Stromal cell of bone marrow (primary cell): Measurements from ENCODE around the gene ANAPC13.

Source experiments
- DNase-seq: peaks from one replicate; pipeline ENCODE4 v3.0.0-alpha.2; 2012; ENCODE audit warnings: low read depth

Gene ANAPC13, protein sequence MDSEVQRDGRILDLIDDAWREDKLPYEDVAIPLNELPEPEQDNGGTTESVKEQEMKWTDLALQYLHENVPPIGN

DNA sequence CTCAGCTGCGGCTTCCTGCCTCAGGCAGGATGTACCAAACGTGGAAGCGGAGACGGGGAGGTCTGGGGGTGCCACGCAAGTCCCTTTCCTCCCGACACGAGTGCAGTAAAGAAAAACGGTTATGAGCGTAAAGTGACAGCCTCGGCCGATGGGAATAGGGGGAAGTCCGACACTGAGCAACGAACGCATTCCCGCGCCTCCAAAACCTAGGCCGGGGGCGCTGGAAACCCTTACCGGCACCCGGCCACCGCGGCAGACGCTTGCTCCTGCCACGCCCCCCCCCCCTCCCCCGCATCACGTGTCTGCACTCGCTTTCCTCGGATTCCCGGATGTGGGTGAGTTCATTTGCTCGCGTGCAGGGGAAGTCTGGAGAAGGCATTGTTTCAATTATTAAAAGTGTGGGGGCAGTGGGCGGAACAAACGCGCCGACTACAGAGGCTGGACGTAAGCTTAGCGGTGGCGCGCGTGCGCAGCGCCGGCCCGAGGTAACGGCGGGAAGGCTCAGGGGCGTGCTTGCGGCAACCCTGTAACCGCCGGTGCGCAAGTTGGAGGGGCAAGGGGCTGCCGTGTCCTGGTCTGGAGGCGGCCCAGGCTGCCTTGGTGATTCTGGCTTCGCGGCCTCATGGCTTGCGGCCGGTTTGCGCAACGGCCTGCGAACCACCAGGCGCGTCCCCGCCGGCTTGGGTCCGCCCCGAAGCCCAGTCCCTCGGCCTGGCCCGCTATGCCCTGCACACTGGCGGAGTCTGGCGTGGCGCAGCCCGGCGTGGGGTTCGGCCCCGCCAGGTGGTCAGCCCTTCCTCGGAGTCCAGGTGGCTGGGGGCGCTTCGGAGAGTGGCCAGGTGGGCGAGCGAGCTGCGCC lies at the start of gene ANAPC13, which contains the start of gene CEP63:
Gene ANAPC13, minus strand, starts transcription at position 268 of the 859 bp plus-strand sequence. CDS start 3,081 bp downstream, outside the sequence.
Gene CEP63, plus strand, starts transcription at position 340 of the 859 bp plus-strand sequence. CDS start 9,264 bp downstream, outside the sequence.
- peak; percentile 98 for DNase-seq

DNA sequence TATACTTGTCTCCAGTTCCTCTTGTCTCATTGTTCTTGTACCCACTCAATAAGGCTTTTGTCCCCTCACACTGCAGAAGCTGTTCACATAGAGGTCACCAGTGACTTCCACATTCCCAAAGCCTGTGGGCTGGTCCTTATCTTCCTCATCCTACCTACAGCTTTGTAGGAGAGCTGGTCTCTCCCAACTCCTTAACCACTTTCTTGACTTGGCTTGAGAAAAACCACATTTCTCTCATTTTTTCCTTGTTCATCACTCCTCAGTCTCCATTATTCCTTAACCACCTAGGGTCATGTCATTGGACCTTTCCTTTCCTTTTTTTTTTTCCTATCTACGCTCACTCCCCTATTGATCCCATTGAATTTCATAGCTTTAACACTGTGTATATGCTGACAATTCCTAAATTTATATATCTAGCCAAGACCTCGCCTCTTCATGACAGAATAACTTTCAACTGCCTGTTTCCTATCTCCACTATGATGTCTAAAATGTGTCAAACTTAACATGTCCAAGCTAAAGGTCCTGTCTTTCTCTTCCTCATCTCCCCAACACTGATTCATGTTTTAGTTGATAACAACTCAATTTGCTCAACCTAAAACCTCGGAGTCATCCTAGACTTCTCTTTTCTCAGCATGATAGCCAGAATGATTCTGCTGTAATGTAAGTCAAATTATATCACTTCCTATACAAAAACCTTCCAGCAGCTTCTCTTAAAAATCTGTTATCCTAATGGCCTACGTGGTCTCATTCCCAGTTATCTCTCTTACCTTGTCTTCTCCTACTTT lies 49.6 kb upstream of the ANAPC13 start:
- no peak for DNase-seq

DNA sequence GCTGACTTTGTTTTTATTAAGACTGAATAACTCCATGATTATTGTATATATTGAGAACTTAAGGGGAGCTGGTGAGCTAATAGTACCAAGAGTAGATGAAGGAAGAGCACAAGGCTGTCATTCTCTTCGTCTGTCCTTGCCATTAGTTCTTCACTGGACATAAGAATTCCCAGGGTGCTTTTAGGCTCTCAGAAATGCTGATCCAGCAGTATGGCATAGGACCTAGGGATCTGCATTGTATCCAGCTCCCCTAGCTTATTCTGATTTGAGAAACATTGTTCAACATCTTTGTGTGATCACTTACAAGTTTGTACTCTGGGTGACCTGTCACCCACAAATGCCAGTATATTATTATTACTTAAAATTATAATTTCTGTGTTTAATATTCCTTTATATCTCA lies 47.7 kb upstream of the ANAPC13 start:
- DNase-seq = no peak

DNA sequence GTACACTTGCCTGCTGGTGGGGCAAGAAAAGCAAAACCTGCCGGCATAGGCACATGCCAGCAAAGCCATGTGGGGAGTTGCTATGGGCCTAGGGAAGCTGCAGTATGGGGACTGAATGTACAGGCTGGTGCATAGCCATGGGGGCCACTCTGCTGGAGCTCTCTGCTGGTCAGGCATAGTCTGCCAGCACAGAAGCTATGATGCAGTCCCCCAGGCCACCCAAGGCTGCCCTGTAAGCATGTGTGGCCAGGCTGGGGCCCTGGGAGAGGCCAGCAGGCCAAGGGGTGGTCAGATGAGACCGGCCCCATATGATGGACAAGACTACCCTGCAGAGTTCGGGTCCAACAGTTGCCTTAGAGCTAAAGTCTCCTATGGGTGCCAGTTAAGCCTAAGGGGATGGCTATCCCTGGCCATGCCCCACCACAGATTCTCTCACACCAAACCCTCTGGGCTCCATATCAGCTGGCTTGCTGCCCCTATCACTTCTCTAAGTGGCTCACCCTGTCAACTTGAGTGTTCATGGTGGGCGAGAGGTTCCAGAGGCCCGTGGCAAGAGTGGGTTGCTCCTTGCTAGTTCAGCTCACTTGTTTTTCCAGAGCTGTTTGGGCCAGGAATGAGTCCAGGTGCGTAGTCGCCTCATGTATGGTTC lies 41.9 kb upstream of the ANAPC13 start:
- DNase-seq = no peak

DNA sequence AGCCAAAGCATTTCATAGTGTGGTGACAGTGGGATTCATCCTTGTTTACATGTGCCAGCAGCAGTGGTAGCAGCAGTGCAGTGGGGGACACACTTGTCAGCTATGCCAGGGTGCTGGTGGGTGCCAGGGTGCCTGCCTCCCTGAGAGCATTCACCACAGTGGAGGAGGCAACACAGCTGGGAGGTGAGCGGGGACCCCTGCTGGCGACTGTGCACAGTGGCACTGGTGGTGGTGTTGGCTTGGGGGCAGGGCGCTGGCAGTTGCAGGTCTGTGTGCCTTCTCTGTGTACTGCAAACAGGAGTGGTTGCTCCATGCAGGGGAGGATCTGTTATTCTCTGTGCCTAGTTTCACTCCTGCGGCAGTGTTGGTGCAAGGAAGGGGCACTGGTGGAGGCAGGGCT lies 41.3 kb upstream of the ANAPC13 start:
- DNase-seq = no peak

DNA sequence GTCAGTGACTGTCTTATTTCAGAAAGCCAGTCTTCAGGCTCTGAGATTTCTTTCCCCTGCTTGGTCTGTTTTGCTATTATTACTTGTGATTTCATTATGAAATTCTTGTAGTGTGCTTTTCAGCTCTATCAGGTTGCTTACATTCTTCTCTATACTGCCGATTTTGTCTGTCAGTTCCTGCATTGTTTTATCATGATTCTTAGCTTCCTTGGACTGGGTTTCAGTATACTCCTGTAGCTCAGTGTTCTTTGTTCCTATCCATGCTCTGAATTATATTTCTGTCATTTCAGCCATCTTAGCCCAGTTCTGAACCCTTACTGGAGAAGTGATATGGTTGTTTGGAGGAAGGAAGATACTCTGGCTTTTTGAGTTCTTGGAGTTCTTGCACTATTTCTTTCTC lies 40.5 kb upstream of the ANAPC13 start:
- DNase-seq = no peak

DNA sequence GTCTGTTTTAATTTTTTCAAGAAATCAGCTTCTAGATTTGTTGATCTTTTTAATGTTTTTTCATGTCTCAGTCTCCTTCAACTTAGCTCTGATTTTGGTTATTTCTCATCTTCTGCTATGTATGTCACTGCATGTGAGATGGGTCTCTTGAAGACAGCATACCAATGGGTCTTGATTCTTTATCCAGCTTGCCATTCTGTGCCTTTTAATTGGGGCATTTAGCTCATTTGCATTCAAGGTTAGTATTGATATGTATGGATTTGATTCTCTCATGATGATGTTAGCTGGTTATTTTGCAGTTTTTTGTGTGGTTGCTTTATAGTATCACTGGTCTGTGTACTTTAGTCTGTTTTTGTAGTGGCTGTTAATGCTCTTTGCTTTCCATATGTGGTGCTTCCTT lies 39.5 kb upstream of the ANAPC13 start:
- DNase-seq = no peak

DNA sequence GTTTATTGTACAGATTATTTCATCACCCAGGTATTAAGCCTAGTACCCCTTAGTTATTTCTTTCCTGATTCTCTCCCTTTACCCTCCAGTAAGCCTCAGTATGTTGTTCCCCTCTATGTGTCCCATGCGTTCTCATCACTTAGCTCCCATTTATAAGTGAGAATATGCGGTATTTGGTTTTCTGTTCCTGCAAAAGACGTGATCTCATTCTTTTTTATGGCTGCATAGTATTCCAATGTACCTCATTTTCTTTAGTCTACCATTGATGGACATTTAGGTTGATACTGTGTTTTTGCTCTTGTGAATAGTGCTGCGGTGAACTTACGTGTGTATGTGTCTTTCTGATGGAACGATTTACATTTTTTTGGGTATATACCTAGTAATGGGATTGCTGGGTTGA lies 36.8 kb upstream of the ANAPC13 start:
- no peak for DNase-seq

DNA sequence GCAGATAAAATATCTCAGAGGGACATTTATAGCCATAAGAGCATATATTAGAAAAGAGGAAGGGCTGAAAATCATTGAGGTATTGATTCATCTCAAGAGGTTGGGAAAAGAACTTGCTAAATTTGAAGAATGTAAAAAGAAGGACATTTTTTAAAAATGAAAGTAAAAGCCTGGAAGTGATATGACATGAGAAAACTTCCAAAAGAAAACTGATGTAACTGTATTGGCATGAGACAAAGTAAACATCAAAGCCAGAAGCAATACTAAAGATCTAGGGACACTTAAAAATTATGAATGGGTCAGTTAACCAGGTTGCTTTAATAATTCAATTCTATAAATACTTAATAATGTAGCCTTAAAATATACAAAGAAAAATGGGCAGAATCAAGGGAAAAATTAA lies 32.0 kb upstream of the ANAPC13 start:
- DNase-seq = peak; percentile 12

DNA sequence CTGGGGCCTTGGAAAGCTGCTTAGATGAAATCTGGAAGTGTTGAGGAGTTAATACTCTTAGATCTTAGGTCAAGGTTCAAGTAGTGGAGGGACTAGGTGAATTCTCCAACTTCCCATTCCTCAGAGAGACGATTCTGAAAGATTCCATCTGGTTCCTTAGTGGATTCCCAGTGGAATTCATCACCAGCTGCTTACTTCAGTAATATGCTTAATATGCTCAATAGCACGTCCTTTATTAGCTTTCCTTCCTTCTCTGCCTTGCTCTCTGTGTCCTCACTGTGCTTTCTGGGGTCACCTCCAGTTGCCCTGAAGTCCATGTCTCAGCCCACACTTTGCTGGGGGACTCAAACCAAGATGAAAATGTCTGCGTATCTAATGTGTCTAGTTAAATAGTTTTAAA lies 31.1 kb upstream of the ANAPC13 start:
- no peak for DNase-seq

DNA sequence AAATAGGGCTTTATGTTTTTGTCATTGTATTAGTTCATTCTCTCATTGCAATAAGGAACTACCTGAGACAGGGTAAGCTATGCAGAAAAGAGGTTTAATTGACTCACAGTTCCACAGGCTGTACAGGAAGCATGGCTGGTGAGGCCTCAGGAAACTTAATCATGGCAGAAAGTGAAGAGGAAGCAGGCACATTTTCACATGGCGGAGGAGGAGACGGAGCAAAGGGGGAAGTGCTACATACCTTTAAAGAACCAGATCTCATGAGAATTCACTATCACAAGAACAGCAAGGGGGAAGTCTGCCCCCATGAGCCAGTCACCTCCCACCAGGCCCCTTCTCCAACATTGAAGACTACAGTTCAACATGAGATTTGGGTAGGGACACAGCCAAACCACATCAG lies 25.7 kb upstream of the ANAPC13 start:
- DNase-seq = no peak

DNA sequence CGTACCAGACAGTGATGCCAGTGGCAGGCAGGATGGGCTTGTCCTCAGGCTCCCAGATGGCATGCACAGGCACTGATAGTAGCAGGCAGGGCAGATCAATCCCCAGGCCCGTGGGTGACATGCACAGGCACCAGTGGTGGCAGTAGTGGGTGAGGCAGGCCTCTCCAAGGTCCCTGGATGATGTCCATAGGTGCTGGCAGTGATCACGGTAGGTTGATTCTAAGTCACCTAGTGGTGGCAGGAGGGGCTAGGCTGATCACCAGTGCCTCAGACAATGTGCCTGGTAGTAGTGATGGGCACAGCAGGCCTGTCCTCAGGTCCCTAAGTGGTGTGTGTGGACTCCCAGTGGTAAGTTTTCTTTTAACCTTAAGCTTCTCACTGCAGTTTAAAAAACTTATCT lies 19.7 kb upstream of the ANAPC13 start:
- DNase-seq = no peak

DNA sequence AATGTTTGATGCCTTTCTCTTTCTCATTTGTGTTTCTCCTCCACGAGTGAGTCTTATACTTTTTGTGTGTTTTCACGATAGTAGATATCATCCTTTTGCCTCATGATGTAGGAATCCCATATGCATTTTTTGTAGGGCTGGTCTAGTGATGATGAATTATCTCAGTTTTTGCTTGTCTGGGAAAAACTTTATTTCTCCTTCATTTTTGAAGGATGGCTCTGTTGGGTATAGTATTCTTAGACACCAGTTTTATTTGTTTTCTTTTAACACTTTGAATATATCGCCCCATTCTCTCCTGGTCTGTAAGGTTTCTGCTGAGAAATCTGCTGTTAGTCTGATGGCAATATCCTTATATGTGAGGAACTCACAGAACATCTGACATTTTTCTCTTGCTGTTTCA lies 18.3 kb upstream of the ANAPC13 start:
- no peak for DNase-seq

DNA sequence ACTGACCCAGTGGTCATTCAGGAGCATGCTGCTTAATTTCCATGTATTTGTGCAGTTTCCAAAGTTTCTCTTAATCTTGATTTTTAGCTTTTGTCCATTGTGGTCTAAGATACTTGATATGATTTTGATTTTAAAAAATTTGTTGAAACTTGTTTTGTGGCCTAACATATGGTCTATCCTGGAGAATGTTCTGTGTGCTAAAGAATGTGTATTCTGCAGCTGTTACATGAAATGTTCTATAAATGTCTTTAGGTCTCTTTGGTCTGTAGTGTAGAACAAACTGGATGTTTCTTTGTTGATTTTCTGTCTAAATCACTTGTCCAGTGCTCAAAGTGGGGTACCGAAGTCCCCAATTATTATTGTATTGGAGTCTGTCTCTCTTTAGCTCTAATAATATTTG lies 17.5 kb upstream of the ANAPC13 start:
- no peak for DNase-seq

DNA sequence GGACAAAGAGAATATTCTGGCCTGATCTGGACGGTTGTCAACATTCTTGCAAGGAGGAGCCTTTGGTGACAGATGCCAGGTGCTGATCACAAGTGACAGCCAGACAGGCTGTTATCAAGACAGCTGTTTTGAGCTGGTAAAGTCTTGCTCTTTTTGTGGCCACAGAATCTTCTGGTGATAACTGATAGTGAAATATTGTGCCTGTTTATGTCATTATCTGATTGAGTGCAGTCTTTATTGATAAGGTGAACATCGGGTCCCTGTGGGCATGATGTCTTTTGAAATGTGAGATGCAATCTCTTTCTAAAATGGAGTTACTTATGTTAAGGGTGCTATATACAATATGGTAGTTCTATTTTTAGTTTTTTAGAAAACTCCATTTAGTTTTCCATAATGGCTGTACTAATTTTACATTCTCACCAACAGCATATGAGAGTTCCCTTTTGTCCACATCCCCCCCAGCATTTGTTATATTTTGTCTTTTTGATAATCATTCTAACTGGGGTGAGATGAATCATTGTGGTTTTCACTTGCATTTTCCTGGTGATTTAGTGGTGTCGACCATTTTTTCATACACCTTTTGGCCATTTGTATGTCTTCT lies 10.8 kb upstream of the ANAPC13 start:
- no peak for DNase-seq

DNA sequence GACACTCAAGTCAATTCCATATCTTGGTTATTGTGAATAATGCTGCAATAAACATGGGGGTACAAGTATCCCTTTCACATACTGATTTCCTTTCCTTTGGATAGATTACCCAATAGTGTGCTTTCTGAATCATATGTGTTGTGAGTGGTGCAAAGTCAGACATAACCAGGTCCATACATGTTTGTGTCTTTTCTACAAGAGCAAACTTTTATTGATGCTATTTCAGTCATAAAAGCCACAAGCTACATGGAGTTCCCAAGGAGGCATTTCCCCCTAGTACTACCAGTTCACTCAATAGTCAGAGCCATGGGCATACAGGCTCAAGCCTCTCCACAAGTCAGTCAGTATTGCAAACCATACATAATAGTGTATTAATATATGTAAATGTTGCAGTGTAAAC lies 10.2 kb upstream of the ANAPC13 start:
- DNase-seq = no peak

DNA sequence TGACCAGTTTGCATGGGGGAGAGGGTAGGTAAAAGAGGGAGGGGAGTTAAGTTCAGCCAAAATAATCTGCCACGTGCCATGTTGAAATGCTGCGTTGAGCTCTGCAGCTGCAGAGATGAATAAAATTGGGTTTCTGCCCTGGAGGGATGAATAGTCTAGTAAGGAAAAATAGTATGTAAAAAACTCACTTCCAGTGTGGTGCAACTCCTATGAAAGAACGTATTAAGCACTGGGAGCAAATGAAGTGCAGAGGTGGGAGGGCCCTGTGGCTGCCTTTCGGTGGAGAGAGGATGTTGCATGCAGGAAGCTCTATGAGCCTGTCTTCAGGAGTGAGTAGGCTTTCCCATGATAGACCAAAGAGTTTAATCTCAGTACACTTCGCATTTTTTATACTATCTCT lies 8.7 kb upstream of the ANAPC13 start:
- DNase-seq = no peak

DNA sequence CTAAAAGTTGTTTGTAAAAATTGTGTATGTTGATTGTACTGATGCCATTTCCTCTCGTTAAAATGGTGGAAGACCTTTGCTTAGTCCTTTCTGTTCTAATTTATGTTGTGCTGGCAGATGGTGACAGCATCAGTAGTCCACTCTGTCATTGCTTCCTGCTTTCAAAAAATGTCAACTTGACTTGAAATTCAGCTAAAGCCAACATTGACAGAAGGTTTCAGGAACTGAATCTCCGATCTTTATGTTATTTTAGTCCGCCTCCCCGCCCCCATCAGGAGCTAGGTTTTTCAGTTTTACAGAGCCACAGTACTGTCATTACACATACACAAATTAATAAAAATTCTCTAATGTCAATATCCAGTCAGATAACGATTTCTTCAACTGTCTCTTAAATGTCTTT lies 1.6 kb upstream of the ANAPC13 start:
- no peak for DNase-seq

DNA sequence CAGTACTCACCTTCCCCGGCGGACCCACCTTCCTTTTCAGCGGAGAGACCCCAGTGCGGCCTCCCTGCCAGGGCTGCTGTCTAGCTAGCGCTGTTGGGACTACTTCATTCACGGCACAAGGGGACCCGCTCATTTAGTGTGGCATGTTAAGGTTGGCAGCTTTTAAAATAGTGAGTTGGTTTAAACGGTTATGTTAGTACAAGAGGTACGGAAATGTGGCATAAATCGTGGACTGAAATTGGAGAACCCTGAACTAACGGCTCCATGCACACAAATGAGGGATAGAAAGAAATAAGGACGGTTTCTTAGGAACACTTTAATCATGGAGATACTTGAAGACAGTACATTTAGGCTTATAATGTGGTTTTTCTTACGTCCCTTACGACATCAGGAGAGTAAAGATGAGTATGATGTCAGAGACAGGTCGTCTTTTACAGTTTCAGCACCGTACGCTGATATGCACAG lies 824 bp upstream of the ANAPC13 start:
- DNase-seq = no peak

DNA sequence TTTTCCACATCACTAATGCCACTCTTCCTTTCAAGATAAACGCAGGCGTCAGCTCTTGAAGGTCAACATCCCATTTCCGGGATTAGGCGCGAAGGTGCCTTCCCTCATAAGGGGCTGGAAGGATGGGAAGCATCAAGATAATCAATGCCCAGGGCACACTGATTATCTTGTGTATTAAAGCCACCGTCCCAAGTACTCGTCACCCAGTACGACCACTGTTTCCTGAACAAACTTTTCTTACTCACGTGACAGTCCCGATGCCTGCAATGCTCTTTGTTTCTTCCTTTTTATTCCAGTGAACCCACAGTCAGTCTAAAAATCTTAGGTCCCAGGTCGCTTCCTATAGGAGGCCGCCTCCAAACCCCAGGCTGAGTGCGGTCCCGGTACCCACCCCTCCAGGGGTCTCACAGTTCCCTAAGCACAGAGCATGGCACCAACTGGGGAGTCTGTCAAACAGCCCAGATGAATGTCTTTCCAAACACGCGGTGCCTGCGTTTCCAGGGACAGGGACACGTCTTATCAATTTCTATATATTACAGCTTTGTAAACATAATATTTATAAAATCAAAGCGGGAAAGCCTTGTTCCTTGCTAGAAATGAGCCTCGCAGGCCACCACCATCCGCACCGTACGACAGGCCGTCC lies 589 bp downstream of the ANAPC13 start:
- no peak for DNase-seq

DNA sequence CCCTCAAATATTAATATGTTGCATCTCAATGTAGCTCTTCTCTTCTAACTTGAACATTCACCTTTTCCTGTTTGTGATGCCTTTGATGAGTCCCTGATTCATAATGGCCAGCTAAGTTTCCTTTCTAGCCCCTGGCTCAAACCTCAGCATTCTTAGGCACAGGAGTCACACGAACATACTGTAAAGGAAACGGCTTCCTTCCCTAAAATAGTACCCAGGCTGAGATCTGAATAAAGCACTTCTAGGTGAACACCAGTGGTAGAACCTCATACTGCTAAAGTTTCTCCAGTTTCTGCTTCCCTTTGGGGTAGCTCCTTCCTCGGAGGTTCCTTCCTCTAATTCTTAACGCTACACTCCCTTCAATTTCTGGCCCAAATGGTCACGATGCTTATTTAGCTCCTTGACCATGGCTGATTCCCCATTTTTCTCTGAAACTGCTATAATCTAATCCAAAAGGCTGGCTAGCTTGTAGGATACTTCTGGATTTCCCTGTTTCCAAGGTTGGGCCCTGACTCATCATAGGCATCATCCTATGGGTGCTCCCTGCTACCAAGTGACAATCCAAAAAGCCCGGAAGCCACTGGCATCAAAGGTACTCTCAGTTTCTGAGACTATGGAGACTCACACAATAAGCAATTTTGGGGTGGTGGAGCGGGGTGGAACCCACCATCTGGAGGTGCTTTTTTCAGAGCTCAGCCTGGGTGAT lies 2.4 kb downstream of the ANAPC13 start:
- peak; percentile 55 for DNase-seq
